ENCODE data around the gene CASP2. TPM values are rescaled to one million over a fixed set of nuclear protein-coding genes. Genes with fewer than 3 reads are reported as not detected.

The CASP2 gene
- total RNA-seq, 1 experiment from 2014 or later = 65.3 TPM

DNA sequence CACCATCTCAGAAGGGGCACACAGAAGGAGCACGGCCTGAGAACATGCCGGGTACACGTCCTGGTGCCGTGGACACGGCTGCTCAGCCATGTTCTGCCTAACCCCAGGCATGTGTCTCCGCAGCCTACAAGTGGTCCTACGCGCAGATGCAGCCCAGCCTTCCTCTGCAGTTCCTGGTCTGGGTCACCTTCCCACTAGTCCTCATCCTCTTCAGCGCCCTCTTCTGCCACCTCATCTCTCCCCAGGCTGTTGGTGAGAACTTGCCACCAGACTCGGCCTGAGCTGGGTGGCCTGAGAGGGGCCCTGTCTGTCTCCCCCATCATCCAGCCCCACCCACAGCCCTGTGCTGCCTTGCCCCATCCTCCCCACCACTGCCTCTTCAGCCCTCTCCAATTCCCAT is 33.1 kb downstream of the CASP2 start:
- Histone ChIP-seq H2BK5ac (ENCODE audit: insufficient read length, low read length) (no peak overlapping the region), H2BK12ac (ENCODE audit: insufficient read length, low read depth, low read length) (no peak overlapping the region), H4K8ac (replicated peaks; ENCODE audit: insufficient read length, low read depth, low read length) (no peak overlapping the region), H3T11ph (ENCODE audit: low read length) (no peak overlapping the region), H3K23me2 (ENCODE audit: insufficient read length, low read depth, low read length, poor library complexity, severe bottlenecking) (no peaks in the 10 kb centered on the region), H3K4me2 (ENCODE audit: insufficient read depth, insufficient read length, low read length) (no peak overlapping the region), H3K23ac (ENCODE audit: insufficient read length, low read depth, low read length) (no peak overlapping the region), H3K27ac (ENCODE audit: insufficient read length, low read depth, low read length) (no peak overlapping the region), H3K4me1 (ENCODE audit: insufficient read depth, low read length) (no peaks in the 10 kb centered on the region), H3K56ac (ENCODE audit: insufficient read length, low read depth, low read length) (no peak overlapping the region), H2AFZ (ENCODE audit: low read length) (no peak overlapping the region), H4K5ac (ENCODE audit: insufficient read length, low read depth, low read length) (no peak overlapping the region), H3K79me1 (ENCODE audit: insufficient read depth, low read depth, low read length, poor library complexity, severe bottlenecking) (no peaks in the 10 kb centered on the region), H2AK5ac (ENCODE audit: insufficient read length, low read length) (no peak overlapping the region), H3K14ac (ENCODE audit: insufficient read depth, low read length) (no peak overlapping the region), H3K4ac (ENCODE audit: low read depth, low read length) (no peak overlapping the region), H3K27me3 (ENCODE audit: insufficient read depth, low read length) (no peaks in the 10 kb centered on the region), H4K20me1 (ENCODE audit: control insufficient read depth, insufficient read depth, insufficient read length) (no peaks in the 10 kb centered on the region), H3K18ac (ENCODE audit: insufficient read length, low read depth, low read length) (no peak overlapping the region), H3K9me3 (ENCODE audit: control insufficient read depth, low read depth, low read length) (no peaks in the 10 kb centered on the region), H4K91ac (ENCODE audit: insufficient read length, low read depth, low read length) (no peak overlapping the region), H2BK20ac (ENCODE audit: low read depth, low read length, poor library complexity, severe bottlenecking) (no peak overlapping the region), H2BK120ac (ENCODE audit: low read depth, low read length, poor library complexity, severe bottlenecking) (no peak overlapping the region), H3K9ac (ENCODE audit: extremely low read depth, insufficient read length, low read length) (no peak overlapping the region), H3K79me2 (ENCODE audit: insufficient read depth, low read length) (no peaks in the 10 kb centered on the region), H2BK15ac (ENCODE audit: low read depth, low read length) (no peak overlapping the region)
- no CpG with 5 or more reads among the region's 10 CpGs for WGBS (ENCODE audit: extremely low coverage, insufficient read length, low lambda C conversion rate)
- Mint-ChIP-seq H3K4me3 (no peak overlapping the region), H3K27ac (no peak overlapping the region), H3K36me3 (ENCODE audit: insufficient read depth in 1 of 3, low read depth in 3 of 3) (no peaks in the 10 kb centered on the region; a peak in 1 of 7 replicates), H3K4me1 (peaks cover 19 to 29% of the 10 kb centered on the region in 2 experiments), H3K9me3 (no peaks in the 10 kb centered on the region; a peak in 1 of 5 replicates), H3K27me3 (ENCODE audit: low read depth) (peaks cover 4% of the 10 kb centered on the region)
- TF ChIP-seq, protein P1, sequence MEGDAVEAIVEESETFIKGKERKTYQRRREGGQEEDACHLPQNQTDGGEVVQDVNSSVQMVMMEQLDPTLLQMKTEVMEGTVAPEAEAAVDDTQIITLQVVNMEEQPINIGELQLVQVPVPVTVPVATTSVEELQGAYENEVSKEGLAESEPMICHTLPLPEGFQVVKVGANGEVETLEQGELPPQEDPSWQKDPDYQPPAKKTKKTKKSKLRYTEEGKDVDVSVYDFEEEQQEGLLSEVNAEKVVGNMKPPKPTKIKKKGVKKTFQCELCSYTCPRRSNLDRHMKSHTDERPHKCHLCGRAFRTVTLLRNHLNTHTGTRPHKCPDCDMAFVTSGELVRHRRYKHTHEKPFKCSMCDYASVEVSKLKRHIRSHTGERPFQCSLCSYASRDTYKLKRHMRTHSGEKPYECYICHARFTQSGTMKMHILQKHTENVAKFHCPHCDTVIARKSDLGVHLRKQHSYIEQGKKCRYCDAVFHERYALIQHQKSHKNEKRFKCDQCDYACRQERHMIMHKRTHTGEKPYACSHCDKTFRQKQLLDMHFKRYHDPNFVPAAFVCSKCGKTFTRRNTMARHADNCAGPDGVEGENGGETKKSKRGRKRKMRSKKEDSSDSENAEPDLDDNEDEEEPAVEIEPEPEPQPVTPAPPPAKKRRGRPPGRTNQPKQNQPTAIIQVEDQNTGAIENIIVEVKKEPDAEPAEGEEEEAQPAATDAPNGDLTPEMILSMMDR (conservative IDR thresholded peaks at IDR 0.05) = no peak
- no peak for DNase-seq
